HG03175 (cell line): ENCODE measurements around the gene ESRRB.

ENCODE experiments used
- ATAC-seq: cut with Tn5 transposase; IDR thresholded peaks from one replicate; pipeline ENCODE4 v1.9.1; 2021; ENCODE audit warnings: mild to moderate bottlenecking, moderate library complexity; ENCODE audit not compliant: unreplicated experiment

Gene ESRRB

DNA sequence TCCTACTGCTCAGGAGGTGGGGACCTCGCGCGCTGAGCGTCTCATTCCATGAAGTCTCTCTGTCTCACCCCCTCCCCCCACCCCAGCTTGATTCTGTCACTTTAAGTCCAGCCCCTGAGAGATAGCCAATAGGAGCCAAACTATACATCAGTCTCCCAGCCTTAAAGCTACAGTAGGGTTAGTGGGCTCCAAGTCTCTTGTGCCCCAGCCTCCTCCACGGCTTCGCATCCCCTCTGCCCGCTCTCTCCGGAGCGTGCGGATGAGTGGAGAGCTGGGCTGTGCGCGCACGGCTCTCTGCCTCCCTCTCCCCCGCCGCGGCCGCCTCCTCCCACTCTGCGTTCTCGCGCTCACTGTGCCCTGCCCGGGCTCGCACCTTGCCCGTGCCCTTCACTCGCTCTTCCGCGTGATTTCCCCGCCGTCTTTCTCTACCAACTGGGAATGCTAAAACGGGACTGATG is at the start of gene ESRRB:
ESRRB (plus strand) TSS at position 191 of the 458 bp plus-strand sequence; CDS start at position 456, 265 bp downstream.
- no peak for ATAC-seq

DNA sequence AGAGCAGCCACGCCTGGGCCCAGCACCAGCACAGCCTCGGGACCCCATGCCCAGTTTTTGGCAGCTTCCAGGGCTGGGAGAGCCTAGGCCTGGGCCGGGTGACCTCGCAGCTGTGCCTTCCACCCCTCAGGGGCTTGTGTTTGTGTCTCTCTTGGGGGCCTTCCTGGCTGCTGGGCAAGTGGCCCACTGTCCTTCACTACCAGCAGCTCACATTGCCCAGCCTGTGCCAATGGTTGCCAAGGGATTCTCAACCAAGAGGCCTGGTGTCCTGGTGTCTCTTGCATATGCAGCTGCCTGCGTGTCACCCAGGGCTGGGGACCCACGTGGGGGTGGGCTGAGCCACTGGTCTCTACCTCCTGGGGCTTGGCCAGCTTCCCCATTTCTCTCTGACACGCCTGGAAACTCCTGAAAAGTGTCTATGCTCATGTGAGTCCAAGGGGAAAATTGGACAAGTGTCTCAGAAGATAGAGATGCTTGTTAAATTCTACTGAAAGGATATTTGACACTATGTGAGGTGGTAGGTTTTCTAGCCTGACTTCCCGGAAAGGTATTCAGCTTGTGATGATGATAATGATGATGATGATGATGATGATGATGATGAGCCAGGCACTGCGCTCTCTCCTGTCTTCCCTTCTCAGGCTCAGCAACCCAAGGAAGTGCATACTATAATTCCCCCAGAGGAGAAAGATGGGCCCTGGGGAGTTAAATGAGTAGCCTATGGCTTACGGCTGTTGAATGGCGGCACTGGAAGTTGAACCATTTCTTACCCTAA is 48.8 kb upstream of the ESRRB start:
- ATAC-seq: no peak

DNA sequence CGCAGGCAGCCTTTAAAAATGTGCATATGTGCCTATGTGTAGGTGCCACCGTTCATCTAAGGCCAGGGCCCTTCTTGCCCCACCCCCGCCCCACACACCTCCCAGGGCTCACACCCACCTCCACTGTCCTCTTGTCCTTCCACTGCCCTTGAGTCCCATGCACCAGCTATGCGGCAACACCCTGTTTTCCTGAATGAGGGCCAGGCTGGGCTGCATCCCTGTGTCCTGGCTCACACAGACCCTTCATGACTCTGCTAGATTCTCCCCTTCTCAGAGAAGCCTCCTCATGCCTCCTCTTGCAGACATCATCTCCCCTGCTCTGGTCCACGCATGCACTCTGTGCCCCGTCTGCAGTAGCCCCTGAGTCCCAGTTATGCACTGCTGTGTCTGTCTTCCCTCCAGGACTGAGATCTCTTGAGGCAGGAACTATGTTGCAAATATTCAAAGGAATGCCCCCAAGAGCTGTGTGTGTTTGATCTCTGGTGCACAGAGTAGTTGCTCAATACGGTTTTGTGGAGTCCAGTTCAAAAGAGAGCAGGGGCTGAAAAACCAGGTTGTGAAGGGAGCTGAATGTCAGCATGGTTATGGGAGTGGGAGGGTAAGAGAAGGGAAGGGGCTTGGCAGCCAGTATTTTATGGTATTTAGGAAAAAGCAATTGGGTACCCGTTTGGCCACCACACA is 47.3 kb upstream of the ESRRB start:
- no peak for ATAC-seq

DNA sequence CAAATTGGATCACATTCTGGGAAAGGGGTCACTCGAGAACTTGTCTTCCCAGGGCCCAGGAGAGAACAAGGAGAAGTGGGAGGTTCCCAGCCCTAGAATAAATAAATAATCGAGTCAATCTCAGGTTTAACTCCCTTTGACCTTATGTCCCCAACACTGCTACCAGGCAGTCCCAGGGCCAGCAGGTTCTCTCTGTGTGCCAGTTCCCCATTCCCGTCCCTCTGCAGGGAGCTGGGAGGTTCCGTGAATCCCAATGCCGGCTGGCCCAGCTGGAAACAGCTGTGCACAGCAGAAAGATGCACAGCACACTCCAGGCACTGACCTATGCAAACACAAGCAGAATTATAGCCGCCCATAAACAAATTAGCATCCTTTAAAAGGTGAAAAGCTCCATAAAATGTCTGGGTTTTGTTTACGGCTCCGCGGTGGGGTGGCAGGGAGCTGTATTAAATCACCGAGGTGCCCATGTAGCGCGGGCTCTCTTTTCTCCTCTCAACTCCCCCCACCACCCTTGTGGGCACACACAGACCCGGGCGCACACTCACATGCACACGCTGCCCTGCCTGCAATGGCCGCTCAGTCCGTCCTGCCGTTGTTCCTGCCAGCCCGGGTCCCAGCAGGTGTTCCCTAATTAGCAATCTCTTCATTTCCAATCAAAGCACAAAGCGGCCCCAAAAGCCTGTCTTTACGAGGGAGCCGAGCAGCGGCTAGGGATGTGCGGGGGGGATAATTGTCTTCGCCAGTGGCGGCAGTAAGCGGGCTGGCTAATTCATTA is 46.6 kb upstream of the ESRRB start:
- ATAC-seq: no peak

DNA sequence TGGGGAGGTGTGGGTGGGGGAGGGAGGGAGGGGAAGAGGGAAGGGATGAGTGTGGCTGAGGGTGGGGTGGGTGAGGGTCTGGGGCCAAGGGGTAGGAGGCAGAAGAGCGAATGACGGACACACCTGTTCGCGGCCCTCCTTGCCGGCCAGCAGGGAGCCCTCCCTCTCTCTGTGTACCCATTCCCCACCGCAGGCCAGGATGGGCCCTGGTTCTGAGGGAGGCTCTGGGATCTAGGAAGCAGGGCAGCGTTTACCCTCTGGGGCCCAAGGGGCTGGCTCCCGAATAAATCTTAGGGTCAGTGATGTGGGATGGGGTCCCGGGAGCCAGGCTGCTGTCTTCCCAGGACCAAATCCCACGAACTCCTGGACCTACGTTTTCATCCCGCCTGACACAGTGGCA is 46.0 kb upstream of the ESRRB start:
- ATAC-seq: no peak

DNA sequence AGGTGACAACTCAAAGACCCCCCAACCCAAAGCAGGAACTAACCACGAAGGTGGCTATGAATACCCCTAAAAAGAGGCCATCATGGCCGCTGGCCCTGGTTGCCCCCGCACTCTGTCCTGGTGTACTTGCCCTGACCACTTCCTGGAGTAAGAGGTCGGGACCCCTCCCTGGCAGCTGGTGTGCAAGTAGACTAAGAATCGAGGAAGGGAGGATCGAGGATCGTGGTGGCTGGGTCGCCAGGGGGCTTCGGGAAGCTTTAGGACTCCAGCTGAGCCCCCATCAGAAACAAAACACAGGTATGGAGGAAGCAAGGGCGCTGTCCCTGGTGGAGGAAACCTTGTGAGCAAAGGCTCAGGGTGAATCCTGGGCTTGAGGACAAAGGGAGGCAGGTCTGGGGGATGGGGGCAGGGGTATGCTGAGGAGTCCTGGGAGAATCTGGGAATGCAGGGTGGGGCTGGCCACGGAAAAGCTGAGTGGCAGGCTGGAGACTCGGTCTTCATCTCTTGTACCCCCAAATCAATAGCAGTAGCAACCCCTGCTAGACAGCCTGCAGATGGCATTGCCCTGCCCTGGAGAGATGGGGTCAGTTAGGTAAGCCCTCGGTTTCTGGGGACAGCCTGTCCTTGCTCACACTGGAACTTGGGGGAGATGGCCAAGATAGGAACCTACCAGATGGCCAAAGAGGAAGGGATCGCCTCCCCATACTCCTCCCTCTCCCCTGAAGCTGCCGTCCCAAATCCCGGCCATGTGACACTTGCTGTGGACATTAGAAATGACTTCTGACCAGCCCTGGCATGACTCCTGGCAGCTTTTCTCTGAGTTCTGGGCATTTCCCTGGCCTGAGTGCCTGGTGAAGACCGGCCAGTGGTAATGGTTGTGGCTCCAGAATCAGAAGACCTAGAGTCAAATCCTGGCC is 45.3 kb upstream of the ESRRB start:
- no peak for ATAC-seq

DNA sequence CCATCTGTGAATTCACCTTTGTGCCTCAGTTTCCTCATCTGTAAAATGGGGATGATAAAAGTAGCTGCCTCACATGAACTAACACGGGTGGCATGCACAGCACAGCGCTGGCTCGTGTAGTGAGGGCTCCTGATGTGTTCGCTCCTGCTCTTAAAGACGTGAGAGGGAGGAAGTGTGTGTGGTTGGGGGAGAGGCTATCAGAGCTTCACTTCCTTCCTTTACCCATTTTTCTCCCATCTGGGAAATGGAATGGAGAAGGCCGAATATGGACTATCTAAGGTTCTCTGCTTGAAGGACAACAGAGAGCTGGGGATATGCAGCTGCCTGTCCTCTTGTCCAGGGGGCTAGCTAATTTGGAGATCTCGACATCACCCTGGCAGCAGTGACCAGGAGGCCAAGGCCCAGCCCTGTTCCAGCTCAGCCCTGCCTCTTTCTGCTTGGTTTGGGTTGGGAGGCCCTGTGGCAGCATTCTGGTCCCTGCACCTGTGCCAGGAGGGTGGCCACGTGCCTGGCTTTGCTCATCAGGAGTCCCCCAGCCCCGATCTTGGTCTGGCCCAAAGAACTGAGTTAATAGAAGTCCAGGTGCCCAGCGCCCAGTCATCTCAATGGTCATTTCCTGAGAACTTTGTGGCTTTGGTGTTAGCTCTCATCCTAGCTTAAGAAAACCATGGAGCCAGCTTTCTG is 44.5 kb upstream of the ESRRB start:
- ATAC-seq: no peak

DNA sequence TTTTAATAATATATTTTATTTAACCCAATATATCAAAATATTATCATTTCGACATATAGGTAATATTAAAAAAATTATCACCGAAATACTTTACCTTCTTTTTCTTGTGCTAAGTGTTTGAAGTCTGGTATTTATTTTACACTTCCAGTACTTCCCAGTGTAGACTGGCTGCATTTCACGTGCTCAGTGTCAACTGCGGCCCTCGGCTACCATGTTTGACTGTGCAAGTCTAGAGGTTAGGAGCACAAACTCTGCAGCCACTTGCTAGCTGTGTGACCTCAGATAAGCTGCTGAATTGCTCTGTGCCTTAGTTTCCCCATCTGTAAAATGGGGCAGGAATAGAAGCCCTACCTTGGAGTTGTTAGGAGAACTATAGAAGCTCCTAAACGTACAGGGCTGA is 42.3 kb upstream of the ESRRB start:
- no peak for ATAC-seq

DNA sequence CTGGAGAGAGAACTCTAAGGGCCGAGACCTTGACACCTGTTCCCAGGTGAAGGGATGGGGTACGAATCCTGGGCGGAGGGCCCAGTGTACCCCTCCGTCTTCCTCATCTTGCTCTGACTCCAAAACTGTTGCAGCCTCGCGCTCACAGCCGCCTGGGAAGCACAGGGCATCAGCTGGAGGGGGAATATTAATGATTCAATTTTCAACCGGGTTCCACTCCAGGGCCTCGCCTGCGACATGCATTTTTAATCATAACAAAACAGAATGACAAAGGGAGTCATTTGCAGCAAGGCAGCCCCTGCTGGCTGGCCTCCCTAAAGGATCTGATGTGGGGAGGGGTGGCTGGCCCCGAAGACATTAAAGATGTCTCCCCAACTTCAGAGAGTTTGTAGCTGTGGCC is 41.6 kb upstream of the ESRRB start:
- no peak for ATAC-seq

DNA sequence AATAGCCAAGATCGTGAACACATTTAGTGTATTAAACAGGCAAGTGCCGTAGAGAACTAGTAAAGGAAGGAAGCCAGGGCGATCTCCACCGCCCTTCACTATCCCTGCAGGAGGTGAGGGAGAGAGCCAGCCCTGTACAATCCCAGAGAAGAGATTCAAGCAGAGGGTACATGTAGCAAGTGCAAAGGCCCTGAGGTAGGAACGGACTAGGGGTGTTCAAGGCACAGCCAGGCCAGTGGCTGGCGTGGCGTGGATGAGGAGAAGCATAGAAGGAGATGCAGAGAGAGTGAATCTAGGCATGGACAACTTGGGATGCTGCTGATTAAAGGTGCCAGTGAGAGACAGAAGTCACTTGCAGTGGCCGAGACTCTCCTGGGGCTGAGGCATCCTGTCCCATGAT is 39.1 kb upstream of the ESRRB start:
- ATAC-seq: no peak

DNA sequence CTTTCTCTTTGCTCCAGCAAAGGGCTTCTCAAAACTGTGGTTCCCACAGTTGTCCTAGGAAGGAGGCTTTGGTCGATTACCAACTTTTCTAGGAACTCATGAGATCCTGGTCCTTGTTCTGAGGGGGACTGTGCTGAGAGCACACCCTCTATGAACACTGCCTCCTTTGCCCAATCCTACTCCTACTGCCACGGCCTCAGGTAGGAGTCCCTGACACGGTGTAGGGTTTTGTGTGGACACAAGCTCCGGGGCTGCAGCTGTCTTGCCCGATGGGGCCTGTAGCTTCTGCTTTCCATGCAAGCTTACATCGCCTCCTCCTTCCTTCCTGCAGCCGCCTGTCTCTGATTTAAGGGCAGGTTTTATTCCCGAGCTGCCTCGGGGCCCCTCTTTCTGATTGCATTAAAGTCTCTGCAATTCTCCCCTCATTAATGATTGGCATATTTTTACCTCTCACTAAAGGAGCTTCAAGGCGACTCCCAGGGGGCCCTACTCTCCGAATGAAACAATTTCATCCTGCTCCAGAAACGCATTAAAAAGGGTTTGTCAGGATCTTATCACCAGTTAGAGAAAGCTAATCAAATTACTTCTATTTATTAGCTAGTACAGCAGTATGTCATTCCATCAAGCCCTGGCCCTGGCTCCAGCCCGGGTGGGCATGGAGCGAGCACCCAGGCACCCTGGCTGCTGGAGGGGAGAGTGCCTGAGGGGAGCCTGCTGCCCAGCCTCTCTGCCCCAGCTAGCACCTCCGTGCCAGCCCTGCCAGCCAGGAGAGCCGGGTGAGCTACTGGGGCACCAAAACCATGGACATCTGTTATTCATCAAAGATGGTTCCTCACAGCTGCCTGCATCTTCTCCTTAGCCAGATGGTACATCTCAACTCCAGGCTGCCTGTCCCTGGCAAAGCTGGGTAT is 38.0 kb upstream of the ESRRB start:
- ATAC-seq: no peak

DNA sequence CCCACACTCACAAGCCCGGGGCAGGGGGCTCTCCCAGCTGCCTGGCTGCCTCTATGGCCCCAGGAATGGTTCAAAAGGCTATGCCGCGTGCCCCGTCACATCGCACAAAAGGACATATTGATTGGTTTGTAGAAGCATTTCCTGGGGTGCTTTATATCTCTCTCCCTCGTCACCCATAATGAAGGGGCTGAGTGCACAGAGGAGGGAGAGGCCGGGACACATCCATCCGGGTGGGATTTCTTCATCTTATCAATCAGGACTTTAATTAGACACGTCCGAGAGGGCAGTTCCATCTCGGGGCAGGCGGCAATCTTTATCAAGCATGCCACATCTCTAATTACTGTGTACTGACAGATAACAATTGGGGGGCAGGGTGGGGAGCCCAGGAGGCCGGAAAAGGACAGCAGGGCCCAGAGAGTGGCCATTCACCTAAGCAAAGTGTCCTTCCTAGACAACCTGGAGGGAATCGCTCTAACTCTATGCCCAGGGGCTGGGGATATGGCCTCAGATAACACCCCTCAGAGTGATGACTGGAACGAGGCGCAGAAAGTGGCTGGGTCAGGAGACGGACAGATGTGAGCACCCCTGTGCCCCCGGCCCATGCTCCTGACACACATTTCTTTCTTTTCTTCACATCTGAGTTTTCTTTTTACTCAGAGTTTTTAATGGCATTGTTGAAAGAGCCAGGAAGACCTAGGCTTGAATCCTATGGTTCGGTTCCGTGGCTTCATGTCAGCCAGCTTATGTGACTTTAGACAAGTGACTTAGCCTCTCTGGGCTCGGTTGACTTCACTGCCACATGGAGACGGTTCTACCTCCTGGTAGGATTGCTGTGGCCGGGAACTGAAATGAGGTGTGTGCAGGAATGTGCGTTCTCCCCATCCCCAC is 36.0 kb upstream of the ESRRB start:
- ATAC-seq: no peak

DNA sequence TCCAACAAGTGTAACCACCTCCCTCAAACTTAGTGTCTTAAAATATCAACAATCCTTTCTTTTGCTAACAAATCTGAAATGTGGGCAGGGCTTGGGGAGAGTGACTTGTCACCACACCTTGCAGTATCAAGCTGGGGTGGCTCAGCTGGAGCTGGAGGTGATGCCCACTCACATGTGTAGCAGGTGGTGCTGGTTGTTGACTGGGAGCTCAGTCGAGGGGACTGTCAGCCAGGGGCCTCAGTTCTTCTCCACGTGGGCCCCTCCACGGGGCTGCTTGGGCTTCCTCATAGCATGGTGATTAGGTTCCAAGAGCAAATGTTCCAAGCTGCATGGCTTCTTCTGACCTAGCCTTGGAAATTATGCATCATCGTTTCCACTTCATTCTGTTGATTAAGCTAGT is 32.6 kb upstream of the ESRRB start:
- ATAC-seq: no peak

DNA sequence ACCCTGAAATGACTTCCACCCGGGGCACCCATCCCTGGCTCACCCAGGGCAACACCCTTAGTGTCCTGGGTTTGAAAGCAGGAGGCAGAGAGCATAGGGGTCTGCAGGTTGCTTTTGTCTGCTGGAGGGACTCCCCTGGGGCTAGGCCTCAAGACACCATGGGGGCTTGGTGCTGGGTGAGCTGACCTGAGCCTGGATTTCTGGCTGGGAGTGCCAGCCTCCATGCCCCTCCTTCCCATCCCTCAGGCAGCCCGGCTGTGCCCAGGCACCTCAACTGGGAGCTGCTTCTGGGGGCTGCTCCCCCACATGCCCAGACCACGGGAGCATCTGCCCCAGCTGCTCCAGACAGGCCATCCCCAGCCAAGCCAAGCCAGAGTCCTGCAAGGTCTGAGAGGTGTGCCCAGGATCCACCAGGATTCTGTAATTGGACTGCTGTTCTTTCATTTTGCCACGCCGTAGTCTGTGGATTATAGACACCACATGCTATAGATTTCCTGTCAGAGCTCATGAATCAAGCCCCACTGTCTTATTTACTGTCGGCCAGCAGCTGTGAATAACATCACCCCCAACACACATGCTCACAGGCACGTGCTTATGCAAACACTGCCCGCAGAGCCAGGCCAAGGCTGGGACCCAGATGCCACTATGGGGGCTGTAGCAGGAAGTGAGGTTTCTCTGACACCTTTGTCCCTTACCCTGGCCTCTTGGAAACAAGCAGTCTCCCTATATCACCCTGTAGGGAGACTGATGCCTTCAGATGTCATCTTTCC is 29.4 kb upstream of the ESRRB start:
- ATAC-seq: no peak

DNA sequence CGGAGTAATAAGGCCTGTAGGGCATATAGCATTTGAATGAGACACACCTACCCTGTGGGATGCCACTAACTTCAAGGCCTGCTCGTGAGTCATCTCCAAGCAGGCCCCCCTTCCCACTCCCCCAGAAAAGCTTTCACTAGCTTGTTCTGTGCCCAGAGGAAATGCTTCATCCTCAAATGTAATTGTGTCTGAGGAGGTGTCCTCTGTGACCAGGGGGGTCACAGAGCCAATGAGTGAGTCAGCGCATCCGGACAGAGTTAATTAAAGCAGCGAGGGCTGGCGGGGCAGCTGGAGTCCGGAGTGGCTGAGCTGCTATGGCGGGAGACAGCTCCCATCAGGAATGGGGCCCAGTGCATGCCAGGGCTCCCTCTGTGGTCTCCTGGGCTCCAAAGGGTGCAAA is 27.0 kb upstream of the ESRRB start:
- ATAC-seq: no peak

DNA sequence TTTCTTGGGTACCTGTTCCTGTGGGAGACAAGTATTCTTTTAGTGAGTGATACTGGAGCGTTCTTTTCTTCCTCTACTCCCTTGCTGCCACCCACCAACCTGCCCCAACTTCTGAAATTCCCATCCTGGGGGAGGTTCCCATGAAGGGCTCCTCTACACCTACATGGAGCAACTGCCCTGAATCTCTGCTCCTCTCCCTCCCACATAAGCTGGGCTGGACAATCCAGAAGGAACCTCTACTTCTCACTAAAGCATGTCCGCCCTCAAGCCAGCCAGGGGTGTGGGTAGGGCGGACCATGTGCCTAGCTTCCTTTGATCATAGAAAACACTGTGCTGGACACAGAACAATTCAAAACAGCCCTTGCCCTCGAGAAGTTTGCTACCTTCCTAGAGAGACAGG is 25.9 kb upstream of the ESRRB start:
- ATAC-seq: no peak

DNA sequence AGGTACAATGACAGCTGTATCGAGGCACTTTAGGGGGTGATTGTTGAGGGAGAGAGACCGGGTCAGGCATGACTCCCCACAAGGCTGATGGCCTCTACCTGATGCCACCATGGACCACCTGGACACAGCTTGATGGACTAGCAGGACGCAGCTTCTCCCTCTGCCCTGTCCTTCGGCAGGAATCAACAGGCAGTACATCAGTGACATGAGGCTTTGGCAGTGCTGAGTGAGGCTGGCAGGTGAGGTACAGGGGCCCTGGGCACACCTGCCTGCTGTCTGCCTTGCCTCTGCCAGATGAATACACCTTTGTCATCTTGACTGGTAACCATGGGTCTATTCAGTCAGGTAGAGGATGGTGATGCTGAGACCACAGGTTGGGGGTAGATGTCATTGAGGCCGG is 25.3 kb upstream of the ESRRB start:
- no peak for ATAC-seq
